ENCODE measurements around the gene ZNF488.

ZNF488 gene

DNA sequence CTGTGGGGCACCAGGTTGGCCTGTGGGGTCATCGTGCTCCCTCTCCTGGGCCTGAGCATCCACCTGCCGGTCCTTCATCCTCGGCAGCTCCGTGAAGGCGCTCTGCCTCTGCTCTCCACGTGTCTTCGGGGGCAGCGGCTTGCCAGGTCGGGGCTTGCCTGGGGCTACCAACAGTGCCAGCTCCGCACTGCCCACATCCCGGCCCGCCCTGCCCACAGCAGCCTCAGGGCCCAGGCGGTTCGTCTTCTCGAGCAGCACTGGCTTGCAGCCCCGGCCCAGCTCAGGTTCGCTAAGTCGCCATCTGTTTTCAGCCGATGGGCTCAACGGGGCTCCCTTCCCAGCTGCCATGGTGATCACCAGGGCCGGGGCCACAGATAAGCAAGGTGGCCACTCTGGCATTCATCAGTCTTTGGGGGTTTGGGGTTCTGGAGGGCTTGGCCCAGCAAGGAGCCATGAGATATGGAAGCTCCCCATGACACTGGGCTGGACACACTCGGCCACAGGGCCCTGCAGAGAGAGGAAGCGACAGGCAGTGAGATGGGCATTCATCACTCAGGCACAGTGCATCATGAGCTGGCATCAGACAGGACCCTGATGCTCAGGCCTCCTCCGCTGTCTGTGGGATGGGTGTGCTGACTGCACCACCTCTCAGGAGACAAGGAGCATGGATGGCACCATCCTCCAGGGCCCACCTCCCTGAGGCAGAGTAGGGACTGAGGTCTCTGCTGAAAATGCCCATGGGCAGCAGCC, 15.5 kb downstream of the ZNF488 start:
- DNase-seq (ENCODE audit: low read depth, low spot score) = no peak
- no peak overlapping the region for H3K27ac ChIP-seq

DNA sequence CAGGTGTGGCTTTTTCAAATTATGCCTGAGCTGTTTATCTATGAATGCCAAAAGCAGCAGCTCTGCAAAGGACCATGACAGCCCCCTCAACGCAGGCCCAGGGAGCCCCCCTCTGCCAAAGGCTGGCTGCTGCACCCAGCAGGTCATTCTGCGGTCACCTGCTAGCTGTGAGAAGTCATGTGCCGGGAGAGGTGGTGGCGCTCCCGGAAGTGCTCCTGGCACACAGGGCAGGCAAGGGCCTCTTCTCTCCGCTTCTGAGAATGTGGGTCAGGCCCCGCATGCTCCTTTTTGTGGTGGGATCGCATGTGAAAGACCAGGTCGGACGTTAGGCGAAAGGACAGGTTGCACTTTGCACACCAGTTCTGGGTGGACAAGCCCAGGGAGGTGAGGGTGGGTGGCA, 16.4 kb downstream of the ZNF488 start:
- H3K27ac ChIP-seq = no peak overlapping the region
- no peak for DNase-seq (ENCODE audit: low read depth, low spot score)

DNA sequence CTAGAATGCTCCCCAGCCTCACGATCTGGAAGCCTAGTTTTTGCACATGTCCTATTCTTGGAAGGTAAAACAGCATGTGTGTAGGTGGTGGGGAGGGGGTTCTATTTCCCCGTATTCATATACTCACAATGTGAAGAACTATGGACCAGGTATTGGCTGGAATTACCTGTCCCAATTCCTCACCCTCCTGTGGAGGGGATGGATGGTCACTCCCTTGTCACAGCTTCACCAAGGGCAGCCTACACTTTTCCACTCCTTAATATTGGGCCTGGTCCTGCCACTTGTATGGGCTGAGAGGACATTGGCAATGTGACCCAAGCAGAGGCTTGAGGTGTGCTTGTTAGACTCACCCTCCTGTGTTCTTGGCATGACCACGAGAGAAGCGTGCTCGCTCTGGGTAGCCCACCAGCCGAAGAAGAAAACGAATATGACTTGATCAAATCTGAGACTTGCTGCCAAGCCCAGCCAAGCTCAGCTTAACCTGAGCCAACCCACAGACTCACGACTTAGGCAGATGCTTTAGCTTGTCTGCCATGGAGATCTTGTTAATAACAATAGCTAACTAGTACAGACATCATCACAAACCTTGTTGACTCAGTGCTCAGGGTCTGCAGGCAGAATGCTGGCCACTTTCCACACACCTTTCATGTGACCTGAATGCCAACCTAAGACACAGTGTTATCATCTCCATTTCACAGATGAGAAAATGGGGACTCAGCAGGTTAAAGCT, 17.2 kb downstream of the ZNF488 start:
- DNase-seq (ENCODE audit: low read depth, low spot score) = no peak
- no peak overlapping the region for H3K27ac ChIP-seq

DNA sequence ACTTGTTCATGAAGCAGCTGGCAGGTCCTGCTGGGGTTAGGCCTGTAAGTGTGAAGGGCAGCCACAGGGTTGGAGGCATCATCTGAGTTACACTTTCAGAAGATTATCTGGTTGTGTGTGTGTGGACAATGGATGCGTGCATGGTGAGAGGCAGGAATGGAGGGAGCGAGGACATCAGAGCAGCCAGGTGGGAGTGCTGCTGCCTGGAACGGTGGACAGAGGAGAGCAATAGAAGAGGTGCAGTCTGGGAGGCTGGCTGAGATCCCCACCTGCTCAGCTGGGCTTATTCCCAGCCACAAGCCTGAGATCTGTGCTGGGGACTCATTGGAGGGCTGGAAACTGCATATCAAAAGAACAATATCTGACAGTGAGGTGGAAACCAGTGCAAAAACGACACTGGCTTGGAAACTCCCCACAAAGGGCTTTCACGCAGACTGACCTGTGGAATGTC, 17.9 kb downstream of the ZNF488 start:
- H3K27ac ChIP-seq = no peak overlapping the region
- DNase-seq (ENCODE audit: low read depth, low spot score) = no peak

DNA sequence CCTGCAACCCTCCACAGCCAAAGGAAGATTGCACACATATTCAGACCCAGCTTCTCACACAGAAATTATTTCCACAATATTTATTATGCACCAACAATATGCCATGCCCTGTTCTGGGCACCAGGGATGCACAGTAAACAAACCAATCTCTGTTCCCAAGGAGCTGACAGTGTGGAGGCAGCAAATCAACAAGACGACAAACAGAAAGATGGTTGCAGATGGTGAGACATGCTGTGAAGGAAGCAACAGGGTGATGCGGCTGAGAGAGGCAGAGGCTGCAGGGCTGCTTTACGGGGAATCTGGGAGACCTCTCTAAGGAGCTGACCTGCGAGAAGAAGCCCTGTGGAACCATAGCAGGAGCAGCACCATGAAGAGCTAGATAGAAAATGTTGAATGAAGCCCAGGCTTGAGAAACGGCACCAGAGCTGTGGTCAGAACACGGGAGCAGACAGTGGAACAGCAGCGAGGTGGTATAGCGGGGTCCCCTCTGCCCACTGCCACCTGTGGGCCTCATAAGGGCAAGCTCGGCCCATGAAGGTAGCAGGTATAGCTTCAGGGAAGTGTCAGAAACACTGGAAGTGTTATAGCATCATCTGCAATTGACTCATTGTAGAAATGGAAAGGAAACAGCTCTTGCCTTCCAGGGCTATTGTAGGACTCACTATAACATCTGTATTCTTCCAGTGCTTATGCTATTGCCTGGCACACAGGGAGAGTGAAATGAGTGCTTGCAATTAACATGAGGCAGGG, 18.5 kb downstream of the ZNF488 start:
- no peak for DNase-seq (ENCODE audit: low read depth, low spot score)
- no peak overlapping the region for H3K27ac ChIP-seq

DNA sequence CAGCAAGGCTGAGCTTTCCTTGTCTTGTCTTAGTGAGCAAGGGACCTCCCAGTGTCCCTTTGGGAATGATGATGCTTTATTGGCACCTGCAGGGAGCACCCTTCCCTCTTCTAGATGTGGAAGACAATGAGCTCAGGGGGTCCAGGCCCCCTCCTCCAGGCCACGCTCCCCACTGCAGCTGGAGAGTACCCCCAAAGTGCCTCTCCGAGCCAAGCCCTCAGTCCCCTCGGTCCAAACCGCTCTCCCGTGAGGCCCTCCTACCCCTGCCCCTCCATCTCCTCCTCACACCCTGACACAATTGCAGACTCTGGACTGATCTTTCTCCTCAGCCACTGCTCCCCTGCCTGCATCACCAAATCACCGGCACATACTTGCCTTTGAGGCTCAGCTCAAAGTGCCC, 19.2 kb downstream of the ZNF488 start:
- H3K27ac ChIP-seq = no peak overlapping the region
- no peak for DNase-seq (ENCODE audit: low read depth, low spot score)

DNA sequence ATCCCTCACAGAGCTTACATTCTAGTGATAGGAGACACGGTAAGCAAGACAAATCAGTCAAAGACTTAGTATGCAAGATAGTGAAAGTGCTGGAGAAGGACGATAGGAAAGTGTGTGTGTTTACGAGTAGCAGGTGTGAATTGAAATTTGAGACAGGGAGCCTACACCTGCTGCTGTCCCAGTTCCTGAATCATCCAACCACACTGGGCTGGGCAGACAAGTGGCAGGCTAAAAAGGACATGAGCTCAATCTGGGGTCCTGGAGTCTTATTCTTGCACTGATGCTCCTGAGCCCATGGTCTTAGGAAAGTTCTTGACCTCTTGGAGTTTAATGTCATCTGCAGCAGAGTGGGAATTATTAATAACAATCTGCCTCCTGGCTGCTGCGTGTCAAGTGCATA, 19.7 kb downstream of the ZNF488 start:
- no peak overlapping the region for H3K27ac ChIP-seq

DNA sequence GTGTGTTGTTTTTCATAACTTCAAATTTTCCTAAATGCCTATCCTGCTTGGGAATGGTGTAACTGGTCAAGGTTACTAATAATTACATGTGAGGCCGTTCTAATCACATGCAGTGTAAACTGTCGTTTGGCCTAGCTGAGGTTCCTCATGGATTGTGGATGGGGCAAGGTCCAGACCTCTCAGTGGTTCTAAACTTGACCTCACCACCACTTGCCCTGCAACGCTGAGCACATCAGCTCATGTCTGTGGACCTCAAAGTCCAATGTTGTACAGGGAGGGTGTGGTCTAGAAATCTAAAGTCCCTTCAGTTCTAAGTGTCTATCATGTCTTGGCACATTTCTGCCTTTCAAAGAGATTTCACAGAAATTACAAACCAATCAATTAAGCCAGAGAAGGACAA, 20.3 kb downstream of the ZNF488 start:
- no peak overlapping the region for H3K27ac ChIP-seq
- no peak for DNase-seq (ENCODE audit: low read depth, low spot score)

More for the DNA sequence above, 19.7 kb downstream of the ZNF488 start:
- no peak for DNase-seq (ENCODE audit: low read depth, low spot score)

DNA sequence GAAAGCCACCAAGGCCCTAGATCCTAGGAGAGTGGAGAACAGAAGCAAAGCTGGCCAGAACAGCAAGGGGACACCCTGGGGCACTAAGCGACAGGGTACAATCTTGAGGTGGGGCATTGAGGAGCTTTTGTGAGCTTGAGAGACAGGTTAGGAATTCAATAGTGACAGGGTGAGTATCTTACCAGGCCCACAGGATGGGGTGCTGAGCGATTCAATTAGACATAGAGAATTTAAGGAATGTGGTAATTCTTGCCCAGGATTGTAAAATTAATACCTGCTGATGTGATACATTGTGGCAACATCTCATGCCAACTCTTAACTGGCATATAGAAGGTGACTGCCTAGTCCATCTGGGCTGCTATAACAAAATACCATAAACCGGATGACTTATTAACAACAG, 21.9 kb downstream of the ZNF488 start:
- H3K27ac ChIP-seq = no peak overlapping the region
- no peak for DNase-seq (ENCODE audit: low read depth, low spot score)

DNA sequence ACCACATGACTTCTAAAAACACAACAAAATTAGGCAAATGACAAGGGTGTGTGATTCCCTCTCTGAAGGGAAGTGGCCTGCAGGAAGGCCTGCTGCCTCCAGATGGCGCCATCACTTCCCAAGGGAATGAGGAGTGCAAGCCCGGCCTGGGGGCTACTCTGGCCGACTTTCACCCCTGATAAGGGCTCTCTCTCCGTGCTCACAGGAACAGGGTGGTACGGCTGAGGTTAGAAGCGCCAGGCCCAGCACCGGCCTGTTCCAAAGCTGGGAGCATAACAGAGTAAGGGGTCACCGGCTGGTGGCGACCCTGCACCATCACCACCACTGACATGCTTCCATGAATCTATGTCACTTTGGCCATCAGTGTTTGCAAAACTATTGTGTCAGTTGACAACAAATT, 22.8 kb downstream of the ZNF488 start:
- no peak for DNase-seq (ENCODE audit: low read depth, low spot score)
- no peak overlapping the region for H3K27ac ChIP-seq

DNA sequence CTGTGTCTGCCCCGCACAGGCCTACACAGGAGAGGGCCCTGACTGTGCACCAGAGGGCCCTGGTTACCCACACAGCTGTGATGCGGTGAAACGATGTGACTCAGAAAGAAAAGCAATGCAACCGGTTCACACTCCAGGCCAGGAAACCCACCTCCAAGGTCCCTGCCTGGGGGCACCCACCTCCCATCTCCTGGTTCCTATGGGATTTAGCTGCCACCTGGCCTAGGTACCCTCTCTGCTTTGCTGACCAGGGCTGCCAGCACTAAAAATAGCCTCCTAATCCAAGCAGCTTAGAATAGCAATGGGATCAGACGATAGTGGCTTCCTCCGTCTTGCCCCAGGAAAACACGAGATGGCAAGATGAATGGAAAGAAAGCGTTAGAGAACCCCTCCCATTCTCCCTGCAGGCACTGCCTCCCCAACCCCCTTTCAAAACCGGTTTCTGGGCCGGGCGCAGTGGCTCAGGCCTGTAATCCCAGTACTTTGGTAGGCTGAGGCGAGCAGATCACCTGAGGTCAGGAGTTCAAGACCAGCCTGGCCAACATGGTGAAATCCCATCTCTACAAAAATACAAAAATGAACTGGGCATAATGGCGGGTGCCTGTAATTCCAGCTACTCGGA, 23.6 kb downstream of the ZNF488 start:
- DNase-seq (ENCODE audit: low read depth, low spot score) = no peak
- H3K27ac ChIP-seq = no peak overlapping the region

DNA sequence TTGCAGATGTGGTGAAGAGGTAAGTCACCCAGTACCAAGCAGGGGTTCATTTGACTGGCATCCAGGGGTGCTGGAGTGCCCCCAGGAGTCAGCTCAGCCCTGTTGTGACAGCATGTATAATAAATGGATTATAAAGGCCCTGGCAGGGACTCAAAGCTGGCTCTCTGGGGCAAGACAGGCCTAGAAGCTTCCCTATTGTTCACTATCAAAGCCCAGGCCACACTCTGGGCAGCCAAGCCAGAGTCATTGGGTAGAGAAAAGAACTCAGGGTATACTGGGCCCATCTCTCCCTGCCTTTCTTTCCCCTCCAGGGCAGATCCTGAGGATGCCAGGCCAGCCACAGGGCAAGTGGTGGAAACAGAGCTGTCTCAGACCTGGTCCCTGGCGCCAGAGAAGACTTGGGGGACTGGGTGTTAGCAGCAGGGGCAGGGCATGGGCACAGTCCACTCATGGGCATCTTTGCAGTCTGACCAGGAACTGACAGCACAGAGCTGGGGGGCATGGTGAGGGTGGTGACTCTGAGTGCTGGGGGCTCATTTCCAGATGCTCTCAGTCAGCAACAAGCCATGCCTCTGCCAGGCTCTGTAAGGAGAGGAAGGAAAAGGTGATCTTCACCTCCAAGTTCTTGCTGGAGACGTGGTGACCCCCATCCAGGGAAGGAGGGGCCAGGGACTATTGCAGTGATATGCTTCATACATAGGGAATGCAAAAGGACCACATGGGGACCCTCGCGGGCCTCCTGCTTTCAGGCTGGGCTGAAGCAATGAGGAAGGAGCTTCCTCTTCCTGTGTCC, 24.3 kb downstream of the ZNF488 start:
- no peak for DNase-seq (ENCODE audit: low read depth, low spot score)
- no peak overlapping the region for H3K27ac ChIP-seq

DNA sequence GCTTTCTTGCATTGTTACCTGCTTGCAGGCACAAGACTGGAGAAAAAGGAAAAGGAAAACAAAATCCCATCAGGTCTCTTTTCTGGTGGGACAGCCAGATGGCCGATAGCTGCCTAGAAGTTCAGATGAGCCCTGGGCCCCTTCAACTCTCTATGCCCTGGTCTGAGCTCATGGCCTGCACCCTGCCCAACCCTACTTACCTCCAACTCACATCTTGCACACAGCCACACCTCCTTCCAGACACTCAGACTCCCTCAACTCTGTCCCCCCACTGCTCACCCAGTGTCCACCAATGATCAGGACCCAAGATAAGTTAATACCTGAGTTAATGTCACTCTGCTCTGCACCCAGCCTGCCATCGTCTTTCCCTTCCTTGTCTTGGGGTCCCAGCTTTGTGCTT, 25.0 kb downstream of the ZNF488 start:
- DNase-seq (ENCODE audit: low read depth, low spot score) = no peak
- H3K27ac ChIP-seq = no peak overlapping the region

DNA sequence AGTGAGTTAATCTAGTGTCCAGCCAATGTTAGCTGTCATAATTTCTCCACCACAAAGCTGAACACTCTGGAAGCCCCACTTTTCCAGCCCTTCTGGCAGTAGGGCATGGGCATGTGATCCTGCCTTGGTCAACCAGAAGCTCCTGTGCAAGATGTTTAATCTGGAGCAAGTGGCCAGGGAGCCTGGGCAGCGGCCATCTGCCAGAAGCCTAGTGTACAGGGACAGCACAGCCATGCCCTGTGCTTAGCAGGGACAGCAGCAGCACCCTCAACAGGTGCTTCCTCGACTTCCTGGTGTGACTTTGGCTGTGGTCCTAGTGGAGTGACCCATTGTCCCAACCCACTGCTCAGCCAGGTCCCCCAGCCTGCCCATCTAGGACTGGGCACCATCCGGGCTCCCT, 25.6 kb downstream of the ZNF488 start:
- DNase-seq (ENCODE audit: low read depth, low spot score) = no peak
- no peak overlapping the region for H3K27ac ChIP-seq

DNA sequence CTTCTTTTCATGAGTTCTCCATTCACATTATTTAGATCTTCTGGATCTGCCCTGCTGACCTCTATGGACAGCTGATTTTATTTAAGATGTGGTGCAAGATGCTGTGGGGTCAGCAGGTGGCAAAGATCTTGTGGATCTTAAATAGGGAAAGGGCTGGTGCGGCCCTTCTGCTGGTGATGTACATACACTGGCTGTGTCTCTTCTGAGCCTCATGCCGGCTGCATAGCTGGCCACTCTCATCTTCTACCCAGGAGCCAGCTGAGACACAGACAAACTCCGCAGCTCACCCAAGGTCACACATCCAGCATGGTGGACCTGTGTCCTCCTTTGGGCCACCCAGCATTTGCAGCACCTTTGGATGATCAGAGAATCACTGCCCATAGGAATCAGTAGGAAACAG, 26.2 kb downstream of the ZNF488 start:
- no peak for DNase-seq (ENCODE audit: low read depth, low spot score)
- no peak overlapping the region for H3K27ac ChIP-seq

DNA sequence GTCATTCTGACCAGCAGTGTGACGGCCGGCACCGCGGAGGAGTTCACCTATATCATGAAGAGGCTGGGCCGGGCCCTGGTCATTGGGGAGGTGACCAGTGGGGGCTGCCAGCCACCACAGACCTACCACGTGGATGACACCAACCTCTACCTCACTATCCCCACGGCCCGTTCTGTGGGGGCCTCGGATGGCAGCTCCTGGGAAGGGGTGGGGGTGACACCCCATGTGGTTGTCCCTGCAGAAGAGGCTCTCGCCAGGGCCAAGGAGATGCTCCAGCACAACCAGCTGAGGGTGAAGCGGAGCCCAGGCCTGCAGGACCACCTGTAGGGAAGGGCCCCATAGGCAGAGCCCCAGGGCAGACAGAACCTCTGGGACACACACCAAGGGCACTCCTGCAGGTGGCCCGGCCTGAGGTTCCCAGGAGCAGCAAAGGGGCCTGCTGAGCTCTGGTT, 26.9 kb downstream of the ZNF488 start:
- no peak overlapping the region for H3K27ac ChIP-seq
- no peak for DNase-seq (ENCODE audit: low read depth, low spot score)

DNA sequence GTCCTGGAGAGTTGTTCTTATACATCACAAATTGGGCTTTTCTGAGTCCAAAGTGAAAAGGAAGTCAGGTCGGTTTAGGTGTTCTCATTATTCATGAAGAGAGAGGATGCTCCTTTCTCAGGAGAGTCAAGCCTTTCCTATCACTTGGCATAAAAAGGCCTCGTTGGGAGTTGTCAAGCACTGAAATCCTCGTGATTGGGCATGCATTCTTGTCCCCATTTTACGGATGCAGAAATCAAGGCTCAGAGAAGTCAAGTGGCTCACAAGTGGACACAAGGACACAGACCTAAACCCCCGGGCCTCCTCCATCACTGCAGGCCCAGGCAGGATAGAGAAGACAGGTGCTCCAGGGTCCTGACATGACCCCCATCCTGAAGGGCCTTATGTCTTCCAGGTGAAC, 27.4 kb downstream of the ZNF488 start:
- H3K27ac ChIP-seq = no peak overlapping the region
- no peak for DNase-seq (ENCODE audit: low read depth, low spot score)

DNA sequence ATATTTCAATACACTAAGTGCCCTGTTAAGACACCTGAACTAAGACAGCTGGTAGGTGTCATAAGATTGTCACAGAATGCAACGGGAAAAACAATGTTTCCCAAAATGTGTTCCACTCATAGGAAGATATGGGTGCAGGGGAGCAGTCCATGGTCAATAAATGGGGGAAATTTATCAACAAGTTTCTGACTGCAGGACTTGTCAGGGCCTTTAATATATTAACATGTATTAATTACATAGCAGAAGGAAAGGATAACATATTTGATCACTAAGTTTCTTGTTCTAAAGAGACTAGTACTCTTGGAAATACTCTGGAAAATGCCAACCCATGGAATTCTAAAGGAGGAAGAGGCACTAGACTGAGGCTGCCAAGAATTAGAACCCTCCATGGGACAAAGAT, 29.2 kb downstream of the ZNF488 start:
- H3K27ac ChIP-seq = no peak overlapping the region
- DNase-seq (ENCODE audit: low read depth, low spot score) = no peak

DNA sequence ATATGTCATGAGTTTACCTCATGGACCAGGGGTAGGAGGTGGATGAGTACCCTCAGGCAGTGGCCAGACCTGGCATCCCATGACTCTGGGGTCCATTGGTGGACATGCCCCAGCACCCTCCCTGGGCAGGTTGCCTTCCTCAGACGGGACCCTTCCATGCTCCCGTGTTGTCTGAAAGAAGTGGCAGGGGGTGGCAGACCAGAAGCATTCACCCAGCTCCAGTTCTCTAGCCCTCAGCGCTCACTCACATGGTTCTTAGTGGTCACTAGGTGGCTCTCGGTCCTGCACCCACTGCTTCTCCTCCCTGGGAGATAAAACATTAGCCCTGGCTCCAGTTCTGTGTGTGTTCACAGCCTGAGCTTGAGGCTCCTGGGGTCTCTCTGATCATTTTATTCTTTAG, 29.9 kb downstream of the ZNF488 start:
- no peak overlapping the region for H3K27ac ChIP-seq
- no peak for DNase-seq (ENCODE audit: low read depth, low spot score)

DNA sequence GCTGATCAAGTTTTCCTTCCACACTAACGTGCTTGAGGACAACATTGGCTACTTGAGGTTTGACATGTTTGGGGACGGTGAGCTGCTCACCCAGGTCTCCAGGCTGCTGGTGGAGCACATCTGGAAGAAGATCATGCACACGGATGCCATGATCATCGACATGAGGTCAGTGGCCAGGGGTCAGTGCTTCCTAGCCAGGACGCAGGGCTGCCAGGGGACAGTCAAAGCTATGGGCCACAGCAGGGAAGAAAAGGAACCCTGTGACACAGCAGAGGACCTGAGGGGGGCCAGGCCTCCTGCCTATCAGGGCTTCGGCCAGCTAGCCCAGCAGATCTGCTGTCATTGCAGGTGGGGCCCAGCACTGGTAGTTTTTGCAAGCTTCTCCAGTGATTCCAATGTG, 30.7 kb downstream of the ZNF488 start:
- no peak for DNase-seq (ENCODE audit: low read depth, low spot score)
- no peak overlapping the region for H3K27ac ChIP-seq

Data from epithelial cell of prostate (primary cell).